ENCODE measurements around the gene CNTF.

The CNTF gene

DNA sequence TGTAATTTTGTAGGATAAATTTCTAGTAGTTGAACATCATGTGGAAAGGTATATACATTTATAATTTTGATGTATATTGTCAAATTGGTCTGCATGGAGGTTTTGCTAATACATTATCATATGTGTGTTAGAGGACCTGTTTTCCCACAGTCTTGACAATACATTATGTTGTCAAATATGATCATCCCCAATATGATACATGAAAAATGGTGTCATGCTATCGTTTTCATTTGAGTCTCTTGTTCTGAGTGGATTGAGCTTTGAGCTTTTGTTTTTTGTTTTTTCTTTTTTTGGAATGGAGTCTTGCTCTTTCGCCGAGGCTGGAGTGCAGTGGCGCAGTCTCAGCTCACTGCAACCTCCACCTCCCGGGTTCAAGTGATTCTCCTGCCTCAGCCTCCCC, 14.1 kb upstream of the CNTF start:
- DNase-seq = no peak

- no peak for DNase-seq
Observed at GRCh38 chr11:58609723-58610122, 12.7 kb upstream of the CNTF start.

- no peak for DNase-seq
Observed at GRCh38 chr11:58613228-58613627, 9.2 kb upstream of the CNTF start.

DNA sequence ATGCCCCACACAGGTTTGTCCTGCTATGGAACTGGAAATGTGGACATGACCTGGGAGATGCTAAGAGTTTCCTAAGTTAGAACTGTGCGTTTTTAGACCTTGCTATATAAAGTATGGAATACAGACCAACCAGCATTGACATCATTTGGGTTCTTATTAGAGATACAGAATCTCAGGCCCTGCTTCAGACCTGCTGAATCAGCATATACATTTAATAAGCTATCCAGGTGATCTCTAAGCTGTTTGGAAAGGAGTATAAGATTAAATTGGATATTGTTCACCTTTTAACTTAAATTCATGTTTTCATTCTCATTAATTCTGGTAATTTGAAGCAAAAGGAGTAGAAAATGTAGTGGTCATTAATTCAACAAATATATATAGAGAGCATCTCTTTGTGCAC, 6.9 kb upstream of the CNTF start:
- no peak for DNase-seq

GRCh38 chr11:58616594-58616993, 5.9 kb upstream of the CNTF start:
- no peak for DNase-seq

DNA sequence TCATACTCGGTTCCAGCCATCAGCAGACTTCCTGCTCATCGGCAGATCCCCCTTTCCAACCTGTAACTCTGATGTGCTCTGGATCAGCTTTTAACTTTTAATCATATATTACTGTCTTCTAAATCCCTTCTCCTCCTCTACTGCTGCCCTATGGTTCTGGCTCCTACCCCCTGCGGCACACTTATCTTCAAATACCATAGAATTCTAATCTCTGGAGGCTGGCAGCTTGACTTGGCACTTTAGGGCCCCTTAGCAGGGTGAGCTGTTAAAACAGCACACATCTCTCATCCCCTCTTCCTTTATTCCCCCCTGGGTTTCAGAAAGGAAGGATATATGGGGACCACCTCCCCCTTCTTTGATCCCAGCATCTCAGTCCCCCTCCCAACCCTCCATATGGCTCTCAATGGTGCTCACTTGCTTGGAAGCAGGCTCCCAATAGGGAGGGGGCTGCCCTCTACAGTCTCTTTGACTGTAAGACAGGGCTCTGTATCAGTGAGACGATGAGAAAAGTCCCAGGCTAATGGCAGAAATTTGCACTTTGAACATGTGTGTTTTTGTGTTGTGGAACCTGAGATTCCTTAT, 4.4 kb upstream of the CNTF start:
- DNase-seq = no peak

DNA sequence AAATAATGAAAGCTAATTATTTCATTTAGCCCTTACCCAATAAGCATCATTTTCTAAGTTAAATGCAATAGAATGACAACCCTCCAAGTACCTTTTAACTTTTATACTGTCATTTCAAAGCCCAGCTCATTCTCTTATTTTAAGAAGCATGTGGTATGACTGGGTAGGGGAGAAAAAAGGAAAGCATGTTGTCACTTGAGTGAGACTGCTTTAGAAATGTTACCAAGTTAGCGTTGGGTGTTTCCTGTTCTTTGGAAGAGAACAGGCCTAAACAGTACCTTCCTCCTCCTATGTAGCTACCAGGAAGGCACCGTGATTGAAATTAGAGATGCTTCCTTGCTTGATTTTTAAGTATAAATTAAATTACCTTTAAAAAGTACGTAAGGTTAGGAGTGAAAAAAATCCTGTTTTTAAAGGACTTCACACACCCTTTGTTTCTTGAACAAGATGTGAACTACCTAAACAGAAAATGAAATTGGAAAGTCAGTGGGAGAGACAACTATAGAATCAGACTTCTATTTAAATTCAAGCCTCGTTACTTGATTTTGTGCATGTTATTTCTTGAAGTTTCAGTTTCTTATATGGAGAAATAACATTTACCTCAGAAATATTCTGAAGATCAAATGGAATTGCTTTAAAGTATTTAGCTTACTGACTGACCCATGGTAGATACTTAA, 741 bp upstream of the CNTF start:
- no peak for DNase-seq

DNA sequence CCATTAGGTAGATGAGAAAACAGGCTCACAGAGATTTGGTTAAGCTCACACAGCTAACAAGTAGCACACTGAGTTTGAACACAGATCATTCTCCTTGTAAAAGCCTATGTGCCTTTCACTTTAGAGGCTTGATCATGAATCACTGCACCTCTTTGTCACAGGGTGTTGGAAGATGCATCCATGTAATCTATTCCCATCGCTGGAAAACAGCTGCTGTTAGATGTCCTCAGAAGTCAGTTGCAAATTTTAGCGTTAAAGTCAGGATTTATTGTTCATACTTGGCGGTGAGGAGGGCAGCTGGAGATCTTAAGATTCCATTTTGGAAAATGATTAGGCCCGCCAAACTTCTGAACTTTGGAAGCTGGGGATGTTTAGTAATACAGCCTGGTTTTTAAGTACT, 2.6 kb downstream of the CNTF start:
- DNase-seq = no peak

DNA sequence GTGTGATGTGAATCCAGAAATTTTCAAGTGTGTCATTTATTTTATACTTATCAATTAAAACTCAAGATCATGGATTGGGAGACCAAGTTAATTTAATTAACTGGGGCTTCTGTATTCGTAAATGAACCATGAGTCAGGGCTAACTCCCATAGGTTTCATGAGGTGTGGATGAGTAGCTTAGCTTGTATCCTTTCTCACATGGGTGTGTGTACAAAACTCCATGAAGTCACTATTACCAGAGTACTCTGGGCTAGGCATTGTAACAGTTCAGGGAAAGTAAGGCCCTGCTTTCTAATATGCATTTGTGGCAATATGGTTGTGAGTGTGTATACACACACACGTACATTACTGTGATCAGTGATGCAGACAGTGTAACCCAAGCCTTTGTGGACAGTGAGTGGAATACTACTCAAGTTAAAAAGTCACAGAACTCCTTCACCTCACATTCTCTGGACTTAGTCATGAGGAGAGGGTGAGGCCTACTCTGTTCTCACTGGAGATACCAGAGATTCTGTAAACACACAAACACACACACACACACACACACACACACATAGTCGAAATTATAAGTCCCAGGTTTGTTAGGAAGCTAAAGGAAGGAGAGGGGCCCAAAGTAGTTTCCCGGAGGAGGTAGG, 3.5 kb downstream of the CNTF start:
- no peak for DNase-seq

- no peak for DNase-seq
Observed at GRCh38 chr11:58626934-58627483, 4.5 kb downstream of the CNTF start.

- no peak for DNase-seq
Observed at GRCh38 chr11:58628446-58628845, 6.0 kb downstream of the CNTF start.

GRCh38 chr11:58629857-58630256, 7.4 kb downstream of the CNTF start:
- DNase-seq = no peak

DNA sequence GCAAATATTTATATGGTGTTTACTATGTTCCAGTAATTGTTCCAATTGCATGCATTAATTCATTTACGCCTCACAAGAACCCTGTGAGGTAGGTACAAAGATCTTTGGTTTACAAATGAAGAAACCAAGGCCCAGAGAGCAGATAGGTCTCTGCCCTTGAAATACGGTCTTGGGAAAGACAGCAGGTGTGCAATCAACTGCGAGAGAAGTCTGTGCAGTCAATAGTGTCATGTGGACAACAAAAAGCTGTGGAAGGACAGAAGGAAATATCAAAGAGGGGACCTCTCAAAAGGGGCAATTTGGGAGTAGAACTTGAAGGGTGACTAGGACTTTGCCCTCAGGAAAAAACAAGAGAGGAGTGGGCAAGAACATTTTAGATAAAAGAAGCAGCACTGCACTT, 8.9 kb downstream of the CNTF start:
- DNase-seq = no peak

DNA sequence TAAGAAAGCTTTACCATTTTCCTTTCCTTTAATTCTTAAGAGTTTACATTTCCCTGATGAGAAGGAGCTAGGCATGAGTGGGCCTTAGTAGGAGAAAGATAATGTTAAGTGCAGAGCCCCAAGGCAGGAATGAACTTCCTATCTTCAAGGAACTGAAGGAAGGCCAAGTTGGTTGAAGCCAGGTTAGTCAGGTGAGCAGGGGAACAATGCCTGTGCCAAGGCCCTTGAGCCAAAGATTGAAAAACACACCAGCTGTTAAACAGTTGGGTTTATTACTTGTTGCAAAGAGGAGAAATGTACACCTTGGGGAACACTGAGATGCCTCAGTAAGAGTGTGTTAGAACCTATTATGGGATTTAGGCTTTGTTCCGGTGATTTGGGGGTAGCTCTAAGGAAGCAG, 10.0 kb downstream of the CNTF start:
- no peak for DNase-seq

DNA sequence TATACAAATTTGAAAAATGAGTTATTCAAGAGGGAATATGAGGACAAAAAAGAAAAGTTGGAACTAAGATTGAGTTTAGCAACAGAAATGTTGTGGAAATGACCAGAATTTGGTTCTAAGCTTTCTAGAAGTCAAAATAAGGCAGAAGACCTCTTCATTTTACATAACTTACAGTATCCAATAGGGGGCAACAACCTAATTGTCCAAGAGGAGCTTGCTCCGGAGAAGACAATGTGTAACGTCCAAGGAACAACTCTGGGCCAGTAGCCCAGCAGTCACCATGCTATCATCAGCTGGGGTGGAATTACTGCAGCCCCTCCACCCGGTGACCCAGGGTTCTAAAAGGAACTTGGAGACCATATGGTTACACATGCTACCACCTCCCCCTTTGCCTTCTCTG, 14.1 kb downstream of the CNTF start:
- DNase-seq = no peak

- DNase-seq = no peak
Observed at GRCh38 chr11:58637371-58637770, 14.9 kb downstream of the CNTF start.

DNA sequence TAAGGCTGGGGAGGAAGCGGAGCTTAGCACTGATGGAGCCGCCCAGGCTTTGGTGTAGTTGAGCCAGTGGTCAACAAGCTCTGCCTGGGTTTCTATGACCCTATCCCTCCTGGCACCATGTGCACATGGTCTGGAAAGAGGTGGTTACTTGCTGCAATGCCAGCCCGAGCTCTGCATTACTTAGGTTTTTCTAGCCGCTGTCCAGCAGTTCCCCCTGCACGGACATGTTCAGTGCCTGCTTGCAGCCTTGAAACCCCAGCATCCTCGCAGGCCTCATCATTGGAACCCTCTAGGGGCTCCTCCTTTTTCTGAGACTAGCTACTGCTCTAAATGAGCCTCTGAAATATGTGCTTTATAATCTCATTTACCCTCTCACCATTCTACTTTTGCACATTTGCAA, 16.6 kb downstream of the CNTF start:
- DNase-seq = no peak

- DNase-seq = no peak
Observed at GRCh38 chr11:58639669-58640068, 17.2 kb downstream of the CNTF start.

DNA sequence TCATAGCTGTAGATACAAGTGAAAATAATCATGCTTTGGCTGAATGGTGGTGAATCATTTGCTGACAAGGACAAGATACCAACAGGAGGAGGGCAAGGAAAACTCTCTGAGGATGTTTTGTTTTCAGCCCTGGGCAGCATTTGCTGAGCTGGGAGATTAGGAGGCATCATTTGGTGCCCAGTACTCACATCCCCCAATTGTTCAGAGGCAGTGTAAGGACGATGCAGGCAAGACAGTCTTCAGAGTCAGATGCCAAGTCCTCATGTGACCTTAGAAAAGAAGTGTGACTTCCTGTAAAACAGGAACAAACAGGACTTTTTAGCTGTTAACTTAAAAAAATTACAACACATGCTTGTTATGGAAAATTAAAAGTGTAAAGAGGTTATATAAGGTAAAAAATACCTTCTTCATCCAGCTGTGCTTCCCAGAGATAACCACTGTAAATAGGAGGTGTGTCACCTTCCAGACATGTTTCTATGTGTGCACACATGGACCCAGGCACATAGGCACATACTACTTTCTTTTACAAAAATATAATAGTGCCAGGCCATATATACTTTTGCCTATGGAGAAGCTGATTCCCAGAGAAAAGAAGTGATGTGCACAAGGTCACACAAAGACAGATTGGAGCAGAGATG, 18.0 kb downstream of the CNTF start:
- no peak for DNase-seq

- no peak for DNase-seq
Observed at GRCh38 chr11:58641341-58641740, 18.9 kb downstream of the CNTF start.

DNA sequence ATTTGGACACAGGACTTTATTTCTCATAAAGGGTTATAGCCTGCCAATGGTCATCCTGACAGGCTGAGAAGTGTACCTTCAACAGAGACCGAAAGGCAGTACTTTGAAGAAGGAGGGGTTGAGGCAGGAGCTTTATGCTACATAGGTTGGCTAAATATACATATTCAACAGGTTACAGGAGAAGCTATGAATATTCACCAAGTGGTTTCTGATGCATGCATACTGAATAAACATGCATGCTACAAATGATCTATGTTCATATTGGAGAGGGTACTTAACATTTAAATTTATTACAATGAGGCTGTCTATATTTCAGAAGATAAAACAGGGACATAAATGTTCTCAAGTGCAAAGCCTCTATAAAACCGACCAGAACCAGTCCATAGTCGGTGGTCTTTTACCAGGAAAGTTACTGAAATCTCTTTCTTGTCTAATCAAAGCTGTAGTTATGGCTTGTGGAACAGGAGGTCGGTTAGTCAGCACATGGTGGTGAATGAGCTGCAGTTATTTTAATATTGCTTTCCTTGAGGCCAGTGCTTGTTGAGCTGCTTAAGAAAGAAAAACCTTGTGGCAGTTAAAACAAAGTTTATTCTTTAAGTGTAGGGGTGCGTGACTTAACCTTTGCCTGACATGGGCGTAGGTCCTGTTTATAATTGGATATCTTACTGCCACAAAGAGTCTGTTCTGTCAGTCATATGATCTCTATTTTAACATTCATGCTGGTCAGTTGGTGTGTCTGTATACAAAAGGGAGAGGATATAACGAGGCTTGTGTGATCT, 19.5 kb downstream of the CNTF start:
- no peak for DNase-seq

GRCh38 chr11:58645854-58646253, 23.4 kb downstream of the CNTF start:
- no peak for DNase-seq

- no peak for DNase-seq
Observed at GRCh38 chr11:58647141-58647699, 24.8 kb downstream of the CNTF start.

Measured in activated T-cell treated with anti-CD3 and anti-CD28 coated beads, Interleukin-2, amount 50 U/mL, for 1 hour (primary cell).